Measurements from ENCODE around the gene PIP4K2A. TPM values are rescaled to one million over a fixed set of nuclear protein-coding genes. Genes with fewer than 3 reads are reported as not detected.
"Not testable (repeated sequence)": the region's sequence is repeated elsewhere in the genome, so short reads cannot be mapped to it uniquely, and the experiment has no call there.

The PIP4K2A gene
- total and polyA plus RNA-seq, 5 donors from 2014 or later: 41.3 to 156 (median 55.2) TPM

DNA sequence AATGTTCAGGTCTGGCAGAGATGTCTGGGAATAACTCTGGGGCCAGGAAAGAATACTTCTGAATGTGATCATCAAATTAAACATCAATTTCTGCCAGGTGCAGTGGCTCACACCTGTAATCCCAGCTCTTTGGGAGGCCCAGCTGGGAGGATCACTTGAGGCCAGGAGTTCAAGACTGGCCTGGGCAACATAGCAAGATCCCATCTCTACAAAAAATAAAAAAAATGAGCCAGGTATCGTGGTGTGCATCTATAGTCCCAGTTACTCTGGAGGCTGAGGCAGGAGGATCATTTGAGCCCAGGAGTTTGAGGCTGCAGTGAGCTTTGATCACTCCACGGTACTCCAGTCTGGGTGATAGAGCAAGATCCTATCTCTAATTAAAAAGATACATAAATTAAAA, 214.4 kb downstream of the PIP4K2A start:
- not testable (repeated sequence) for H3K4me1 Mint-ChIP-seq; ATAC-seq (ENCODE audit: low read depth in 2 of 2); H3K36me3 ChIP-seq (ENCODE audit: control insufficient read depth, insufficient read depth, low read length); H3K27me3 ChIP-seq (ENCODE audit: control insufficient read depth, insufficient read depth, low read length); H3K4me1 ChIP-seq (ENCODE audit: control insufficient read depth, insufficient read depth, low read length, poor library complexity, severe bottlenecking); H3K4me3 Mint-ChIP-seq; H3K27ac Mint-ChIP-seq; H3K4me3 ChIP-seq (ENCODE audit: low read depth, low read length); H3K27ac ChIP-seq (ENCODE audit: insufficient read depth, low read length, poor library complexity, severe bottlenecking); H3K36me3 Mint-ChIP-seq; DNase-seq; H3K9me3 ChIP-seq (ENCODE audit: control insufficient read depth in 2 of 2, low read length in 2 of 2); H3K9me3 Mint-ChIP-seq
- peaks cover 26% of the 10 kb centered on the region for H3K27me3 Mint-ChIP-seq

GRCh38 chr10:22495396-22495795, 219.0 kb downstream of the PIP4K2A start:
- Histone ChIP-seq H3K36me3 (ENCODE audit: control insufficient read depth, insufficient read depth, low read length) (no peaks in the 10 kb centered on the region), H3K4me3 (ENCODE audit: low read depth, low read length) (no peak overlapping the region), H3K9me3 (ENCODE audit: control insufficient read depth in 2 of 2, low read length in 2 of 2) (no peaks in the 10 kb centered on the region), H3K4me1 (ENCODE audit: control insufficient read depth, insufficient read depth, low read length, poor library complexity, severe bottlenecking) (peaks cover 4% of the 10 kb centered on the region), H3K27me3 (ENCODE audit: control insufficient read depth, insufficient read depth, low read length) (peaks cover 2% of the 10 kb centered on the region), H3K27ac (ENCODE audit: insufficient read depth, low read length, poor library complexity, severe bottlenecking) (no peak overlapping the region)
- Mint-ChIP-seq H3K4me3 (no peak overlapping the region), H3K27ac (peak overlapping the region in 1 of 3 donors; percentile 20), H3K36me3 (no peaks in the 10 kb centered on the region), H3K4me1 (peaks cover 0 to 14% (median 8%) of the 10 kb centered on the region in 4 donors), H3K9me3 (peaks cover 0 to 1% (median 0%) of the 10 kb centered on the region in 7 donors), H3K27me3 (peaks cover 14% of the 10 kb centered on the region)
- no peak for ATAC-seq (ENCODE audit: low read depth in 2 of 2)
- DNase-seq: no peak

GRCh38 chr10:22494007-22494406, 220.4 kb downstream of the PIP4K2A start:
- no peak for DNase-seq
- Mint-ChIP-seq H3K4me3 (no peak overlapping the region), H3K4me1 (peaks cover 0 to 14% (median 8%) of the 10 kb centered on the region in 4 donors), H3K9me3 (peaks cover 0 to 1% (median 0%) of the 10 kb centered on the region in 7 donors), H3K27ac (no peak overlapping the region), H3K27me3 (peaks cover 14% of the 10 kb centered on the region), H3K36me3 (no peaks in the 10 kb centered on the region)
- Histone ChIP-seq H3K27me3 (ENCODE audit: control insufficient read depth, insufficient read depth, low read length) (peaks cover 2% of the 10 kb centered on the region), H3K36me3 (ENCODE audit: control insufficient read depth, insufficient read depth, low read length) (no peaks in the 10 kb centered on the region), H3K4me1 (ENCODE audit: control insufficient read depth, insufficient read depth, low read length, poor library complexity, severe bottlenecking) (peaks cover 4% of the 10 kb centered on the region), H3K9me3 (ENCODE audit: control insufficient read depth in 2 of 2, low read length in 2 of 2) (no peaks in the 10 kb centered on the region), H3K4me3 (ENCODE audit: low read depth, low read length) (no peak overlapping the region), H3K27ac (ENCODE audit: insufficient read depth, low read length, poor library complexity, severe bottlenecking) (no peak overlapping the region)
- ATAC-seq (ENCODE audit: low read depth in 2 of 2): no peak

DNA sequence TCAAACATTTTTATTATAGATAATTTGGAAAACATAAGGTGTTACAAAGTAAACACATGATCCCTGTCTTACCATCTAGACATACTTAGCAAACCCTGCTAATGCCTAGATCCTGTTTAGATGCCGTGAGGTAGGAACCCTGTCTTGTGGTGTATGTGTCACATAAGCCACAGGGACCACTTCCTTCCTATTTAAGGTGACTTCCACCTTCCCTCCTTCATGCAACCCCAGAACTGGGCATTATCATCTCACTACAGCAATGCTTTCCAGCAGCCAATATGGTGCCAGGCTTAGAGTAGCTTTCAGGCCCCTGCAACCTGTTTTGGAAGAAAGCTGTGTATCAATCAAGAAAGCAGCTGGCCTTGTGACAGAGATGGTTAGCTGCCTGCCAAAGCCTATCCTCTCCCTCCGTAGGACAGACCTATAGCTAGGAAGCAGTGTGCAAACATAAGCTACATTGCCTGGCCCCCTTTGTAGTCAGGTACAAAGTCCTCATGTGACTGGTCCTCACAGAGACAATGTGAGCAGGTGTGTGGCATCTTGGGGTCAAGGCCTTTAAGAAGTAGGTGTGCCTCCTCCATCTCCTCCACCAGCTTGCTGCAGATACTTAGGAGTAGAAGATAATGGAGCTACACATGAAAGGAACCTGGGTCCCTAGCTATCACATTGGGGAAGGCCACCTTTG, 222.3 kb downstream of the PIP4K2A start:
- no peaks in the 10 kb centered on the region for H3K9me3 ChIP-seq (ENCODE audit: control insufficient read depth in 2 of 2, low read length in 2 of 2)
- H3K4me1 Mint-ChIP-seq: peaks cover 0 to 14% (median 8%) of the 10 kb centered on the region in 4 donors
- no peak overlapping the region for H3K27ac ChIP-seq (ENCODE audit: insufficient read depth, low read length, poor library complexity, severe bottlenecking)
- peaks cover 7% of the 10 kb centered on the region for H3K27me3 Mint-ChIP-seq
- H3K36me3 Mint-ChIP-seq: no peaks in the 10 kb centered on the region
- peak; percentile 53 to 62 for ATAC-seq (ENCODE audit: low read depth in 2 of 2)
- no peaks in the 10 kb centered on the region for H3K27me3 ChIP-seq (ENCODE audit: control insufficient read depth, insufficient read depth, low read length)
- H3K27ac Mint-ChIP-seq: no peak overlapping the region
- H3K9me3 Mint-ChIP-seq: peaks cover 0 to 1% (median 0%) of the 10 kb centered on the region in 7 donors
- no peaks in the 10 kb centered on the region for H3K36me3 ChIP-seq (ENCODE audit: control insufficient read depth, insufficient read depth, low read length)
- peaks cover 4% of the 10 kb centered on the region for H3K4me1 ChIP-seq (ENCODE audit: control insufficient read depth, insufficient read depth, low read length, poor library complexity, severe bottlenecking)
- peak in 1 of 3 donors; percentile 51 for DNase-seq
- H3K4me3 Mint-ChIP-seq: no peak overlapping the region
- no peak overlapping the region for H3K4me3 ChIP-seq (ENCODE audit: low read depth, low read length)

GRCh38 chr10:22491480-22491879, 222.9 kb downstream of the PIP4K2A start:
- ATAC-seq (ENCODE audit: low read depth in 2 of 2): no peak
- peaks cover 12% of the 10 kb centered on the region for H3K27me3 Mint-ChIP-seq
- peak overlapping the region in 1 of 3 donors; percentile 11 for H3K27ac Mint-ChIP-seq
- no peak for DNase-seq
- Histone ChIP-seq H3K27me3 (ENCODE audit: control insufficient read depth, insufficient read depth, low read length) (no peaks in the 10 kb centered on the region), H3K4me3 (ENCODE audit: low read depth, low read length) (no peak overlapping the region), H3K9me3 (ENCODE audit: control insufficient read depth in 2 of 2, low read length in 2 of 2) (no peaks in the 10 kb centered on the region), H3K4me1 (ENCODE audit: control insufficient read depth, insufficient read depth, low read length, poor library complexity, severe bottlenecking) (peaks cover 4% of the 10 kb centered on the region), H3K27ac (ENCODE audit: insufficient read depth, low read length, poor library complexity, severe bottlenecking) (no peak overlapping the region), H3K36me3 (ENCODE audit: control insufficient read depth, insufficient read depth, low read length) (no peaks in the 10 kb centered on the region)
- H3K9me3 Mint-ChIP-seq: peaks cover 0 to 2% (median 0%) of the 10 kb centered on the region in 7 donors
- no peaks in the 10 kb centered on the region for H3K36me3 Mint-ChIP-seq
- peaks cover 0 to 14% (median 8%) of the 10 kb centered on the region in 4 donors for H3K4me1 Mint-ChIP-seq
- H3K4me3 Mint-ChIP-seq: no peak overlapping the region

GRCh38 chr10:22489975-22490374, 224.4 kb downstream of the PIP4K2A start:
- peaks cover 6% of the 10 kb centered on the region for H3K27me3 Mint-ChIP-seq
- H3K36me3 ChIP-seq (ENCODE audit: control insufficient read depth, insufficient read depth, low read length): no peaks in the 10 kb centered on the region
- H3K9me3 ChIP-seq (ENCODE audit: control insufficient read depth in 2 of 2, low read length in 2 of 2): no peaks in the 10 kb centered on the region
- H3K9me3 Mint-ChIP-seq: peaks cover 0 to 2% (median 0%) of the 10 kb centered on the region in 7 donors
- H3K27me3 ChIP-seq (ENCODE audit: control insufficient read depth, insufficient read depth, low read length): no peaks in the 10 kb centered on the region
- no peak overlapping the region for H3K4me3 ChIP-seq (ENCODE audit: low read depth, low read length)
- H3K4me3 Mint-ChIP-seq: no peak overlapping the region
- no peaks in the 10 kb centered on the region for H3K36me3 Mint-ChIP-seq
- ATAC-seq (ENCODE audit: low read depth in 2 of 2) (no peak), DNase-seq (no peak)
- no peak overlapping the region for H3K27ac Mint-ChIP-seq
- peaks cover 4% of the 10 kb centered on the region for H3K4me1 ChIP-seq (ENCODE audit: control insufficient read depth, insufficient read depth, low read length, poor library complexity, severe bottlenecking)
- H3K4me1 Mint-ChIP-seq: peaks cover 0 to 14% (median 8%) of the 10 kb centered on the region in 4 donors
- no peak overlapping the region for H3K27ac ChIP-seq (ENCODE audit: insufficient read depth, low read length, poor library complexity, severe bottlenecking)

- DNase-seq (no peak), ATAC-seq (ENCODE audit: low read depth in 2 of 2) (no peak)
- Histone ChIP-seq H3K36me3 (ENCODE audit: control insufficient read depth, insufficient read depth, low read length) (no peaks in the 10 kb centered on the region), H3K4me3 (ENCODE audit: low read depth, low read length) (no peak overlapping the region), H3K4me1 (ENCODE audit: control insufficient read depth, insufficient read depth, low read length, poor library complexity, severe bottlenecking) (peaks cover 4% of the 10 kb centered on the region), H3K9me3 (ENCODE audit: control insufficient read depth in 2 of 2, low read length in 2 of 2) (no peaks in the 10 kb centered on the region), H3K27me3 (ENCODE audit: control insufficient read depth, insufficient read depth, low read length) (no peaks in the 10 kb centered on the region), H3K27ac (ENCODE audit: insufficient read depth, low read length, poor library complexity, severe bottlenecking) (no peak overlapping the region)
- Mint-ChIP-seq H3K4me1 (peaks cover 0 to 14% (median 8%) of the 10 kb centered on the region in 4 donors), H3K36me3 (no peaks in the 10 kb centered on the region), H3K27ac (no peak overlapping the region), H3K9me3 (peaks cover 0 to 2% (median 0%) of the 10 kb centered on the region in 7 donors), H3K27me3 (peaks cover 6% of the 10 kb centered on the region), H3K4me3 (no peak overlapping the region)
Observed at GRCh38 chr10:22489467-22489866, 224.9 kb downstream of the PIP4K2A start.

GRCh38 chr10:22486431-22486830, 227.9 kb downstream of the PIP4K2A start:
- H3K36me3 ChIP-seq (ENCODE audit: control insufficient read depth, insufficient read depth, low read length): no peaks in the 10 kb centered on the region
- Mint-ChIP-seq H3K4me1 (peaks cover 7 to 16% (median 8%) of the 10 kb centered on the region in 4 donors), H3K4me3 (no peak overlapping the region), H3K9me3 (peaks cover 0 to 2% (median 0%) of the 10 kb centered on the region in 7 donors), H3K27me3 (peaks cover 20% of the 10 kb centered on the region), H3K27ac (no peak overlapping the region), H3K36me3 (no peaks in the 10 kb centered on the region)
- H3K4me3 ChIP-seq (ENCODE audit: low read depth, low read length): no peak overlapping the region
- H3K9me3 ChIP-seq (ENCODE audit: control insufficient read depth in 2 of 2, low read length in 2 of 2): no peaks in the 10 kb centered on the region
- ATAC-seq (ENCODE audit: low read depth in 2 of 2) (no peak), DNase-seq (no peak)
- no peaks in the 10 kb centered on the region for H3K4me1 ChIP-seq (ENCODE audit: control insufficient read depth, insufficient read depth, low read length, poor library complexity, severe bottlenecking)
- peaks cover 4% of the 10 kb centered on the region for H3K27me3 ChIP-seq (ENCODE audit: control insufficient read depth, insufficient read depth, low read length)
- no peak overlapping the region for H3K27ac ChIP-seq (ENCODE audit: insufficient read depth, low read length, poor library complexity, severe bottlenecking)

All from CD4-positive, CD25-positive, alpha-beta regulatory T cell (primary cell).